Lower lobe of right lung (tissue), 2 donors: Measurements from ENCODE around the gene PADI1. TPM values are rescaled to one million over a fixed set of nuclear protein-coding genes. Genes with fewer than 3 reads are reported as not detected.

Experiments
- ATAC-seq, 2 donors: fragments of 200-7000 bp; cut with Tn5 transposase; one replicate each; pipeline ENCODE4 v1.9.1; 2020 to 2022; ENCODE audit warnings: mild to moderate bottlenecking in 2 of 2, moderate library complexity in 2 of 2
- DNase-seq: peaks from one replicate; pipeline ENCODE4 v3.0.0-alpha.2; 2020
- H3K27ac ChIP-seq: fragments of 200-600 bp; one replicate; pipeline ENCODE4 v1.8.0; 2022
- H3K27me3 ChIP-seq: fragments of 200-600 bp; one replicate; pipeline ENCODE4 v1.8.0; 2022; ENCODE audit warnings: low read depth
- H3K36me3 ChIP-seq: fragments of 200-600 bp; one replicate; pipeline ENCODE4 v1.8.0; 2022; ENCODE audit warnings: mild to moderate bottlenecking
- H3K4me1 ChIP-seq: fragments of 200-600 bp; one replicate; pipeline ENCODE4 v1.8.0; 2022
- H3K4me3 ChIP-seq: fragments of 200-600 bp; one replicate; pipeline ENCODE4 v1.8.0; 2022; ENCODE audit warnings: mild to moderate bottlenecking
- H3K9me3 ChIP-seq: fragments of 200-600 bp; one replicate; pipeline ENCODE4 v1.8.0; 2022
- CTCF ChIP-seq: fragments of 200-600 bp; IDR thresholded peaks from one replicate; pipeline ENCODE4 v1.8.0; 2022; ENCODE audit warnings: antibody characterized with exemption, mild to moderate bottlenecking
- intact Hi-C: fragments of 100-400 bp; cut with DNase I; formaldehyde crosslinking; loops from one replicate; pipeline ENCODE4 v1.11.0; 2022
- total RNA-seq: library from RNA; stranded (reverse); fragmentation: NEBNext Ultra II Directional; extraction: Animal tissue kit (Norgen Biotek cat#: 25700); gene quantifications from one replicate; pipeline ENCODE4 v1.2.1, GENCODE V29; 2021
- donor health status: DM: no; HTN: yes; CAD: no; lungs with severe emphysema.

The PADI1 gene
- total RNA-seq, 1 donor from 2014 or later, result not detected

GRCh38 chr1:17212009-17212408 is 7.1 kb downstream of the PADI1 start:
- Histone ChIP-seq H3K27ac (no peak overlapping the region), H3K9me3 (no peaks in the 10 kb centered on the region), H3K4me3 (no peak overlapping the region), H3K36me3 (no peaks in the 10 kb centered on the region), H3K27me3 (peaks cover 41% of the 10 kb centered on the region), H3K4me1 (peaks cover 27% of the 10 kb centered on the region)
- TF ChIP-seq CTCF, result no peak
- no peak for ATAC-seq
- intact Hi-C loops, result no loop called here
- no peak for DNase-seq

GRCh38 chr1:17212487-17213121 is 7.7 kb downstream of the PADI1 start:
- H3K27ac ChIP-seq, result no peak overlapping the region
- peaks cover 21% of the 10 kb centered on the region for H3K4me1 ChIP-seq
- no peak for TF ChIP-seq CTCF
- H3K27me3 ChIP-seq, result peaks cover 41% of the 10 kb centered on the region
- no peaks in the 10 kb centered on the region for H3K9me3 ChIP-seq
- ATAC-seq (peak; percentile 12 to 37), DNase-seq (peak; percentile 64)
- intact Hi-C loops, result no loop called here
- no peaks in the 10 kb centered on the region for H3K36me3 ChIP-seq
- no peak overlapping the region for H3K4me3 ChIP-seq

- H3K4me1 ChIP-seq, result peaks cover 15% of the 10 kb centered on the region
- ATAC-seq (no peak), DNase-seq (no peak)
- TF ChIP-seq CTCF, result no peak
- H3K27me3 ChIP-seq, result peaks cover 41% of the 10 kb centered on the region
- no peaks in the 10 kb centered on the region for H3K36me3 ChIP-seq
- intact Hi-C loops, result no loop called here
- H3K4me3 ChIP-seq, result no peak overlapping the region
- H3K27ac ChIP-seq, result no peak overlapping the region
- H3K9me3 ChIP-seq, result no peaks in the 10 kb centered on the region
Observed at GRCh38 chr1:17213148-17213781, 8.3 kb downstream of the PADI1 start.

- no peak for DNase-seq
- no peaks in the 10 kb centered on the region for H3K36me3 ChIP-seq
- intact Hi-C loops, result no loop called here
- H3K27ac ChIP-seq, result no peak overlapping the region
- H3K4me1 ChIP-seq, result peaks cover 15% of the 10 kb centered on the region
- no peak for TF ChIP-seq CTCF
- H3K9me3 ChIP-seq, result no peaks in the 10 kb centered on the region
- H3K4me3 ChIP-seq, result no peak overlapping the region
- ATAC-seq, result no peak
- peaks cover 41% of the 10 kb centered on the region for H3K27me3 ChIP-seq
Observed at GRCh38 chr1:17213782-17214148, 8.8 kb downstream of the PADI1 start.

GRCh38 chr1:17214876-17215544 is 10.1 kb downstream of the PADI1 start:
- no peak for TF ChIP-seq CTCF
- intact Hi-C loops, result no loop called here
- H3K27ac ChIP-seq, result no peak overlapping the region
- DNase-seq (no peak), ATAC-seq (no peak)
- H3K9me3 ChIP-seq, result no peaks in the 10 kb centered on the region
- H3K36me3 ChIP-seq, result no peaks in the 10 kb centered on the region
- peaks cover 41% of the 10 kb centered on the region for H3K27me3 ChIP-seq
- H3K4me3 ChIP-seq, result no peak overlapping the region
- H3K4me1 ChIP-seq, result peaks cover 15% of the 10 kb centered on the region
